DLD1 (cell line): ENCODE results near the gene ZFYVE28.

Experiments used
- in situ Hi-C: cut with HindIII; loops from 2 replicates; pipeline ENCODE4 v1.10.0; 2017; ENCODE audit warnings: low sequenced_read_pairs

The ZFYVE28 gene

DNA sequence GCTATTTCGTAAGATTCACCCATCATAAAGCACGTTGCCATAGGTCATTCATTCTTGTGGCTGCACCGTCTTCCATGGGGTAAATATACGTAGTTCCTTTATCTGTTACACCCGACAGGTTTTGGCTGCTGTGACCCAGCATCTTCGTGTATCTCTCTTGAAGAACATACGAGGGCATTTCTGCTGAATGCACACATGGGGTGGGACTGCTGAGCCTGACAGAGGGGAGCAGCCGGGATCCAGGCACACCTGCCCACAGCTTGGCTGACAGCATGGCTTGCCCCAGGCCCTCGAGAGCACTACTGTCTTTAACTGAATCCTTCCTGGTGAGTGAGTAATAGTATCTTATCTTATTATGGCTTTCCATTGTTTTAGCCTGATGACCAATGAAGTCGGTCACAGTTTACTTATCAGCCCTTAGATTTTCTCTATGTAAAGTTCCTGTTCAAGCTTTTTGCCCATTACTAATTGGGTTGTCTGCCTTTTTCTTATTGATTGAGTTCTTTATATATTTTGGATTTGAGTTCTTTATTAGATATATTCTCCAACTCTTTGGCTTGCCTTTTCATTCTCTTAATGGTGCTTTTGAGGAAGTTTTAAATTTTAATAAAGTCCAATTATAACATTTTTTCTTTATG is 111.6 kb downstream of the ZFYVE28 start:
- in situ Hi-C loops: loop anchor here (10.0 kb wide), 1 partner anchor 62 kb away; the partner anchor contains the start of genes HAUS3 and POLN

DNA sequence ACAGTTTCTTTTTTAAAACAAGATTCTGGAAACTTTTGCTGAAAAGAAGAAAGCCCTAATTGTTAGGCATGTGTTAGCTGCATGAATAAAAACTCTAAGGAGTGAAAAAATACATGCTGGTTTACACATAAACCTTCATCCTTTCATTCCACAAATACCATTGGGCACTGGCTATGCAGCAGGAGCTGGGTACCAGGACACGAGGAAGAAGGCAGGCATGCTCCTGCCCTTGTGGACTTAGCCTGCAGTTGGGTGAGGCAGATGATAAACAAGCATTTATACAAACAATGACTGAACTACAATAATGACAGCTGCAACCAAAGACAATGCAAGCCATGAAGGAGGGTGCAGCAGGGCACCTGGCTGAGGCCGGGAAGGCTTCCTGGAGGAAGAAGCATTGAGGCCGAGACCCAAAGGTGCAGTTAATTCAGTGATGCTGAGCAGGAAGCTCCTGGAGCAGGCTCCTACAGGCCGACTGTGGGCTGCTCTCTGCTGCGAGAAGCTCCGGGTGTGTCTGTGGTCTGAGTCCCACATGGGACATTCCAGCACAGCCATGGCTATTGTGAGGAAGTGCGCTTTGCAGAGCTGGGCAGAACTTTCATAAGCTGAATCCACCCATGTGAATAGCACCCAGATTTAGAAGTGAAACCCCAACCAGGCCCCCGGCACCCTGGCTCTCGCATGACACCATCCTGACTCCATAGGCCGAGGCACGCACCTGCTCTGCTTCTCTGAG is 112.5 kb downstream of the ZFYVE28 start:
- in situ Hi-C loops: loop anchor here (10.0 kb wide), 1 partner anchor 61 kb away; the partner anchor contains the start of genes HAUS3 and POLN

DNA sequence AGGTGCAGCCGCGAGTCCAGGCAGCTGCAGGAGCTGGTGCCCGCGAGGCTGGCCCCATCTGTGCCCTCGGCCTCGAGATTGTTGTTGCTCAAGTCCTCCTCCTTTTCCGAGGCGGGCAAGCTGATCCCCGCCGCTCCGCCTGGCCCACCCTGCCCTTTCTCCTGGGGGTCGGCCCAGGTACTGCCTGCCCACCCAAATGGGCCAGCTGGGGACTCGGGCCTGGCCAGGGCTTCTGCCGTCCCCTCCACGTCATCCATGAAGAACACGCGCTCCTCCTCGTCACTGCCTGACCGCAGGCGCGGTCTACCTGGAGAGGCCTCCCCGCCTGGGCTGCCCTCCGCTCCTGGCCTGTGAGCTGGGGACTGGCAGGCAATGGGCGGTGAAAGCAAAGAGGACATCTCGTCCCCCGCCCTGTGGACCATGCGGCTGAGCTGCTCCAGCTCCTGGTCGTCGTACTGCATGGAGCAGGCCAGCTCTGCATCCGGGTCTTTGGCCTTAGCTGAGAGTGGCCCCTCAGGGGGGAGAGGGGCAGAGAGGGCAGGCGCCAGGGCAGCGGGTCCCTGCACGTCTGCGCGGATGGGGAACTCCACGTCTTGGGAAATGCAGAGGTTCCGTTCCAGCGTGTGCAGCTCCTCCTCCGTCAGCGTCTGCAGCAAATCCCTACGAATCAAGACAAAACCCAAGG is 113.4 kb downstream of the ZFYVE28 start:
- in situ Hi-C loops: loop anchor here (10.0 kb wide), 1 partner anchor 60 kb away; the partner anchor contains the start of genes HAUS3 and POLN

DNA sequence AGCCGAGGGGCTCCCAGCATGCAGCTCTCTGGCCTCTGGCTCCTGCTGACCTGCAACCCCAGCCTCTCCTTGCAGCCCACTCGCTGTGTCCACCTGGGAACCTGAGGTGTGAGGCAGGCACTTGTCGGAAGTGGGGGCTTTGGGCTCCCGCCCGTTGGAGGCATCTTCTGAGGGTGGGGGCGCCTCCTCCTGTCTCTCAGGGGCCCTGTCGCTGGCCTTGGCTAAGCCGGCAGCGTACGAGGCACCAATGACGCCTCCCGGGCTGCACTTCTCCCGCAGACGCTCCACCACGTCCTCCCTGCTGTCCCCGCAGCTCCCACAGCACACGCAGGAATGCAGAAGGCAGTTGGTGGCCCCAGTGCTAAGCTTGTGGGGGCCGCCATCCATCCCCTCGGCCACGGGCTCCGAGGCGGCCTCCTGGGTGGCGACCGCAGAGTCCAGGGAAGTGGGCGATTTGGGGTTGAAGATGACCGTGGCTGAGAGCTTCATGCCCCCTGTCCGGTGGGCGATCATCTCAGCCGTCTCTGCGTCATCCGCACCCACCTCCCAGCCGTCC is 114.0 kb downstream of the ZFYVE28 start:
- in situ Hi-C loops: loop anchor here (10.0 kb wide), 1 partner anchor 60 kb away; the partner anchor contains the start of genes HAUS3 and POLN

DNA sequence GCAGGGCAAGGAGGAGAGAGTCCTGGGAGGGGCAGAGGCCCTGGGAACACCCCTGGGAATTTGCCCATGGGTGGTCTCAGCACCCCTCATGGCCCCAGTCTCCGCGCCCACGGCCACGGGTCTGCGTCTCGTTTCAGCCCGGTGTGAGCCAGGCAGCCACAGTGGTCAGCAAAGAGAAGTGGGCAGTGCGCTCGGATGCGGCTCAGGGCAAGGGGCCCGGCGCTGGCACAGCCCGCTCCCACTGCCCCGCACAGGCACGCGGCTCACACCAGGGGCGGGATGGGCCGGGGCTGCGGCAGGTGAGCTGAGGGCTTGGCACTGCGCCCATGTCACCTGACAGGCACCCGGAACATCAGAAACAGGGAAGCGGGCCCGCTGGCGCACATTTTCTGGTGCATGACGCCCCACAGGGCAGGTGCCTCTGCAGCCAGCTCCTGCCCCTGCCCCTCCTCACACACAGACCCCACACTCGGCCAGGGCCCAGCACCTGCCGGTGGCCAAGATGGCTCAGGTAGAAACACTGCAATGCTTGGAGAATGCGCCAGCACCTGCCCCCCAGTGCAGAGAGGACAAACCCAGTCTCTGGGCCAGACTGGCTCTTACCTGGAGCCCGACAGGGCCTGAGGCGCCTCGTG is 114.6 kb downstream of the ZFYVE28 start:
- in situ Hi-C loops: loop anchor here (10.0 kb wide), 1 partner anchor 59 kb away; the partner anchor contains the start of genes HAUS3 and POLN

DNA sequence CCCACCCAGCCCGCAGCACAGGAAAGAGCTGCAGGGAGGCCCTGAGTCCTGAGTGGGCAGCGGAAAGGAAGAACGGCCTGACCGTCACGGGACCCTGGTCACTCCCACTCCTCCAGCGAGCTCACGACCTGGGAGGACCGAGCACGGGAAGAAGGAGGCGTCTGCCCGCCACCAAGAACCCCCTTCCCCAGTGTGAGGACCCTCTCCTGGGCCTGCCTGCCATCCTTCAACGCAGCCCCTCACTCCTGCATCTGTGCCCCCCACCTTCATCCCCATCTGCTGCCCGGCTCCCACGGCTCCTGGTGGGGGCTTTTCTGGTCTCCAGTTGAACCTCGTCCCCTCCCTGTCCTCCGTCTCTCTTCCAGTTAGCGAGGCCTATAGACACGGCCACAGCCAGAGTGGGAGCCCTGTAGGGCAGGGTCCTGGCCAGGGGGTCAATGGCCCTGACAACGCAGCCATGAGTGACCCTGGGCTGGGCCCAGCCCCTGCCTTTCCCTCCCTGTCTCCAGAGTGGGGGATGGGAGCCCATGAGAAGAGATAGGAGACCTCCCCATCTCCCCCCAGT is 115.2 kb downstream of the ZFYVE28 start:
- in situ Hi-C loops: loop anchor here (10.0 kb wide), 1 partner anchor 58 kb away; the partner anchor contains the start of genes HAUS3 and POLN

DNA sequence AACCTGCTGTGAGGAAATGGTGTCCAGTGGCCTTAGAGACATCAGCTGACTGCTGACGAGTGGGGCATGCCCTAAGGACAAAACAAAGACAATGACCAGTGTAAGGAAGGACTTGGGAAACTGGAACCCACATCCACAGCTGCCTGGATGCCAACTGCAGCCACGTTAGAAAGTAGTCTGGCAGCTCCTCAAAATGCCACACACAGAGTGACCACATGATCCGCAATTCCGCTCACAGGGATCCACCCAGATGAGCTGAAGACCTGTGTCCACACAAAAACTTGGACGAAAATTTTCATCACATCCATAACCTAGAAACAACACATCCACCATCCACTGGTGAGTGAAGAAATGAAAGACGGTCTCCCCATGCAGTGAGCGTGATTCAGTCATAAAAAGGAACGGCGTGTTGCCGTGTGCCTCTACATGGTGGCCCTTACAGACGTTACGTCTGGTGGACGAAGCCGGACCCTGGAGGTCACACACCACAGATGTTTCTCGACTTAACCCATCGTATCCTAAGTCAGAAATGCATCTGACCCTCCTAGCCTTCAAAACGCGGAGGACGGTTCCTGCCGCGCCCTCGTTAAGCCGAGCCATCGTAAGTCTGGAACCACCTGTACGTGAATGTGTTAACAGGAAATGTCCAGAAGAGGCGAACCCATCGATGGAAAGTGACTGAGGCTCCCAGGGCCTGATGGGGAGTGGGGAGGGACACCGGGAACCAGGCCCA is 115.9 kb downstream of the ZFYVE28 start:
- in situ Hi-C loops: loop anchor here (10.0 kb wide), 1 partner anchor 58 kb away; the partner anchor contains the start of genes HAUS3 and POLN

DNA sequence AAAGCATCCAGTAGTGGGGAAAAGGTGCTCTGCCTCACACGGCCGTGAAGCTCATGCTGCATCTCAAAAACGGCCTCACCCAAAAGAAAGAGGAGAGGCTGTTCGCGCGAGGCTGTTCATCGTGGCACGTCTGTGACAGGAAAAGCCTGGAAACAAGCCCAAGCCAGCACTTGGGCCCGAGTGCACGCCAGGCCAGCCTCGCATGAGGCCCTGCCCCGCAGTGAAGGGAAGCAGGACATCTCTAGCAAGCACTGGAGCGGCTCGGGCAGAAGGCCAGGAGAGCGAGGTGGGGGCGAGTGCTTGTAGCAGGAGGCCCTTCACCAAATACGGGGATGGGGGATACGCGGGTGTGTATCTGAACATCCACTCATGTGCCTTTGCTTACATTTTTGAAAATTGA is 116.6 kb downstream of the ZFYVE28 start:
- in situ Hi-C loops: loop anchor here (10.0 kb wide), 1 partner anchor 57 kb away; the partner anchor contains the start of genes HAUS3 and POLN

DNA sequence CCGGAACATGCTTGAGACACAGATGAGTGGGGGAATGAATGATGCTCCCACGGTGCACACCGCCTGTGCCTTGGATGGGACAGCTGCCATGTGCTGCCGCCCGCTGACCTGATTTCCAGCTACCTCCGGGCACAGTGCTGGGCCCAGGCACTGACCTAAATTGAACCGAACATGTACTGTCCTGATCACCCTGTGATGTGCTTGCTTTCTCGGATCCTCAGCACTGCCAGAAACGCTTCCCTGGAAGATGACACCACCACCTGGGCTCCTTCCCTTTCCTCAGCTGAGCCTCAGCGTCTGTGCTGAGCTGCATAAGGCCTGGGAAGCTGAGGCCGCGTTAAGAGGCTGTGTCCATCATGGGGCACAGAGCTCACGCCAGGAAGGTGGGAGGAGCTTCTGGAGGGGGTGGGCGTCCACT is 117.2 kb downstream of the ZFYVE28 start:
- in situ Hi-C loops: loop anchor here (10.0 kb wide), 1 partner anchor 56 kb away; the partner anchor contains the start of genes HAUS3 and POLN

DNA sequence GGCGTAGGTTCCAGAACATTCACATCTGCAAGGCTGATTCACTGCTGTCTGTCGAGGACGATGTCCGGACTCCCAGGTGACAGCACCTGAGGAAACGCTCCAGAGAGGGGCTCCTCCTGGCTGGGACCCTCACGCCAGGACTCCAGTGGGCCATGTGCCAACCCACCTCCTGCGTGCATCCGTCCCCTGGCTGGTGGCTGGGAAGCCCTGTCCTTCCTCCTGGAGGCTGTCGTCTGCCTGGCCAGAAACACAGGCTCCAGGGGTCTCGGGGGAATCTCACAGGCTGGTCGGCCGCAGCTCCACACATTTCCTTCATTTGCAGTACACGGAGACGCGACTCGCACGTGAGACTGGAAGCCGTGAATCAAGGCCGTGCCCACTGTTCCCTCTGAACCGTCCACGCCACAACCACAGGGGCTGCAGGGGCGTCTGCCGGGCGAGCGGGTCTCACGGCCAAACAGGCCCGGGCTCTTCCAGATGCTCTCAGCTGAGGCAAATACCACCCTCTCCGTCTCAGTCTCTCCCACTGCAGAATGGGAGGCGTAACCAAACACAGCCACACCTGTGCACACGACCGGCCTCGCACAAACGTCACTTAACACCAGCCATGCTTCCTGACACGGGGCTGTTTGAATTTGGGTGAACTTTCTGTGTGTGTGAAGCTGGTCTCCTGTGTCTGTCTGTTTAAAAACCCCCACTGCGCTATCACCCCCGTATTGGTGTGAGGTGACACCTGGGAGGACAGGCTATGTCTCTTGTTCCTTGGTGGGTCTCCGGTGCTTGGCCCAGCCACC is 117.8 kb downstream of the ZFYVE28 start:
- in situ Hi-C loops: loop anchor here (10.0 kb wide), 1 partner anchor 56 kb away; the partner anchor contains the start of genes HAUS3 and POLN

DNA sequence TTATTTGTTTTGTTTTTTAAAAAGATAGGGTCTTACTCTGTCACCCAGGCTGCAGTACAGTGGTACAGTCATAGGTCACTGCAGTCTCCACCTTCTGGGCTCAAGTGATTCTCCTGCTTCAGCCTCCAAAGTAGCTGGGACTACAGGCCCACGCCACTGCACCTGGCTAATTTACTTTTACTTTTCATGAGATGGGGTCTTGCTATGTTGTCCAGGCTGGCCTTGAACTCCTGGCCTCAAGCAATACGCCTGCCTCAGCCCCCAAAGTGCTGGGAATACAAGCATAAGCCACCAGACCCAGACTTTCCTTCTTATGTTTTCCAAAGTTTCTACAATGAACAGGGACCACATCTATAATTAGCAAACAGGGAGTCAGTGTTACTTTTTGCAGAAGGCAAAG is 118.7 kb downstream of the ZFYVE28 start:
- in situ Hi-C loops: loop anchor here (10.0 kb wide), 1 partner anchor 55 kb away; the partner anchor contains the start of genes HAUS3 and POLN

DNA sequence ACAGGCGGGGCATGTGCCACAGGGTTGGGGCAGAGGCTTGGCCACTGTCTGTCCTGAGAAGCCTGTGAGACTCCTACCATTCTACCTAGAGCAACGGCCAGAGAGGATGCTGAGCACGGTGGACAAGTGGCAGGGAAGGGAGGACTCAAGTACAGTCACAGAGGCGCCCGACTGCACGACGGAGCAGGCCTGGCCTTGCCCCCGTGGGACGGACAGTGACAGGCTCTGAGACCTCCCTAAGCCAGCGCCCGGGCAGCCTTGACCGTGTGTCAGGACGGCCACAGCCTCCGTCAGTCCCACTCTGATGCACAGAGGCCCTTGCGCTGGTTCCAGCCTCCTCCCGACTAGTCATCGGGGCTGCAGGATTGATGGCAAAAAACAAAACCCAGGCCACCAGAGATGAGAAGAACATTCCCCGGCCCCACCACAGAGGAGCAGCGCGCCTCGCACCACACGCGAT is 119.9 kb downstream of the ZFYVE28 start:
- in situ Hi-C loops: no loop called here

DNA sequence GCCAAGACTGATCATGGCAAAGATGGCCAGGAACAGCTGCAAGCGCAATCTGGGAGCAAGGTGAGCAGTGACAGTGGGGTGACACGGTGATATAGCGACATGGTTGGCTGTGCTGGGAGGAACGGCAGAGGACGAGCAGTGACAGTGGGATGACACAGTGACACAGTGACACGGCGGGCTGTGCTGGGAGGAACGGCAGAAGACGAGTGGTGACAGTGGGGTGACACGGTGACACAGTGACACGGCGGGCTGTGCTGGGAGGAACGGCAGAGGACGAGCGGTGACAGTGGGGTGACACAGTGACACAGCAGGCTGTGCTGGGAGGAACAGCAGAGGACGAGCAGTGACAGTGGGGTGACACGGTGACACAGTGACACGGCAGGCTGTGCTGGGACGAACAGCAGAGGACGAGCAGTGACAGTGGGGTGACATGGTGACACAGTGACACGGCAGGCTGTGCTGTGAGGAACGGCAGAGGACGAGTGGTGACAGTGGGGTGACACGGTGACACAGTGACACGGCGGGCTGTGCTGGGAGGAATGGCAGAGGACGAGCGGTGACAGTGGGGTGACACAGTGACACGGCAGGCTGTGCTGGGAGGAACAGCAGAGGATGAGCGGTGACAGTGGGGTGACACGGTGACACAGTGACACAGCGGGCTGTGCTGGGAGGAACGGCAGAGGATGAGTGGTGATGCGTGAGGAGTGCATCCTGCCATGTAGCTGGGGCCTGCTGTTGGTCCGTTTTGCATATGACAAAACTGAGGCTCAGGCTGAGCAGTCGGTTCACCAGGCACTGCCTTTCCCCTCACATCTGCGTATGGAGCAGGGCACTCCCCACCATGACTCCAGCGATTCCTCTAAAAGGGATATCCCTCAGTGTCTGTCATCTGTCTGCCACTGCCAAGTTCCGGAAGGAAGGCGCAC is 120.6 kb downstream of the ZFYVE28 start:
- in situ Hi-C loops: no loop called here

GRCh38 chr4:2296631-2297601 is 121.5 kb downstream of the ZFYVE28 start:
- in situ Hi-C loops: no loop called here

DNA sequence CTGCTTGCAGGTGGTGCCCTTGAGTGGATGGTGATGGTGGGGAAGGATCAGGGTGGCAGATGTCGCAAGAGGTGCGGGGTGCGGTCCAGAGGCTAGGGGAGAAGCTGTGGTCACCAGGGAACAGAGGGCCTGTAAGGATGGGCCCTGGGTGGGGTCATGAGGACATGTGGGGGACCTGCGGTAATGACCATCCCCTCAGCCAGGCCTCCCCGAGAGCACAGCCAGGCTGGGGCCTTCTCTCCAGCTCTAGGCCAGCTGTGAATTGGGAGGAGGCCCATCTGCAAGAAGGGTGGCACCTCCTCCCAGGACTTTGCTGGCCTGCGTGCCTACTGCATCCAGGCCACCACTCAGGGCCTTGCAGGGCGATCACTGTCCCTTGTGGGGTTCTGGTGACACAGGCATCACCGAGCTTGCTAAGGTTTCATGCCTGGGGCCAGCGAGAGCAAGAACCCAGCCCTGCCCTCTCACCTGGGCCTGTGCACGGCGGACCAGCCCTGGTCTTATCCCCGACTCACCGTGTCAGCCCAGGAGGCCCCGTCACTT is 122.5 kb downstream of the ZFYVE28 start:
- in situ Hi-C loops: no loop called here

GRCh38 chr4:2295500-2295899 is 122.9 kb downstream of the ZFYVE28 start:
- in situ Hi-C loops: no loop called here
